DMS 273 treated with DMSO at 0.1 percent for 48 hours (cell line): ENCODE measurements around the gene ADPRM.
A peak's percentile ranks its signal among the peaks of the same experiment; 100 is the strongest.
"Not testable (repeated sequence)": the region's sequence is repeated elsewhere in the genome, so short reads cannot be mapped to it uniquely, and the experiment has no call there.

Experiments used
- DNase-seq: peaks from one replicate; lab custom pipeline; 2025; lab: John Stamatoyannopoulos, UW

ADPRM gene

GRCh38 chr17:10699856-10700255, 2.5 kb downstream of the ADPRM start:
- DNase-seq = no peak

DNA sequence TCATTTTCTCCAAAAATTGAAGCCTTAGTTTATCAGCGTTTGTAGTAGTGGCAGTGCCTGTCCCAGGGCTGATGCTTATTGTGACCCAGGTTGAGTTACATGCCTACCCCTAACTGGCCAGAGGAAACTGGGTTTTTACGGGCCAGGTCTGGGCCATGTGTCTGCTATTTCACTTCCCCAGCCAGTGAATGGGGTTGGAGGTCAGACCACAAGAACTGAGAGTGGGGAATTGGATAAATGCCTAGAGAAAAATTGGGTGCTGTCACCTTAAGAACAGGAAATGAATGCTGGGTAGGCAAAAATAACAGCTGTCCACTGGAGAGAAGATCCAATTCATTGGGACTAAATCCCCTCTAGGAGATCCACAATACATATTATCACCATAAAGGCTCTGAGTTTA, 5.2 kb downstream of the ADPRM start:
- no peak for DNase-seq

DNA sequence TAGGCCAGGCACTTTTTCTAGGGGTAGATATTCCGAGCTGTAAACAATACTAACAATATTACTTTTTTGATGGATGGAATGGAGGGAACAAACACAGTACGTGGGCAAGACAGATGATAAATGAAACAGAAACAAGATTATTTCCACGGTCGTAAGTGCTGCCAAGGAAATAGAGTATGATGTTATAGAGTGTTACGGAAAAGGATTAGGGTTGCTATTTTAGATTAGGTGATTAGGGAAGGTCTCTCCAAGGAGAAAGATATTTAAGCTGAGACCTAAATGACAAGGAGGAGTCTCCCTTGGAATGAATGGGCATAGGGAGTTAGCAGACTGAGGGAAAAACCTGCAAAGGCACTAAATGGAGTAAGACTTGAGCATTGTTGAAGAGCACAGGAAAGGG, 8.3 kb downstream of the ADPRM start:
- no peak for DNase-seq

DNA sequence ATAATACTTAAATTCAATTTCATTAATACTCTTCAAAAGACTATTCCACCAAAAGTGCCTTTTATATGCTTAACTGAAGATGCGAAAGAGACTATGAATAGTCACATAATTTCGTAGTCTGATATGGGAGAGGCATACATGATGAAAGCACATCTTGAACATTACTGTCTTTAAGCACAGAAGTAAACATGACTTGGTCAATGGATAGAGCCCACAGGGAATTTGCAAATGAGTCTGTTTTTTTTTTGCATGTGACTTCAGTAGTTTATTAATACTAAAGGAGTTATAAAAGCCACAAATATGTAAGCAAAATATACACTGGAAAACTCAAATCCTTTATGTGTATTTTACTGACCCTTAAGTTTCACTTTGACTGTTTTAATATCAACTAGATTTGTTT, 15.9 kb downstream of the ADPRM start:
- DNase-seq = no peak

- DNase-seq = no peak
Observed at GRCh38 chr17:10716218-10716617, 18.8 kb downstream of the ADPRM start.

- no peak for DNase-seq
Observed at GRCh38 chr17:10718547-10718946, 21.2 kb downstream of the ADPRM start.

- no peak for DNase-seq
Observed at GRCh38 chr17:10724546-10725195, 27.3 kb downstream of the ADPRM start.

DNA sequence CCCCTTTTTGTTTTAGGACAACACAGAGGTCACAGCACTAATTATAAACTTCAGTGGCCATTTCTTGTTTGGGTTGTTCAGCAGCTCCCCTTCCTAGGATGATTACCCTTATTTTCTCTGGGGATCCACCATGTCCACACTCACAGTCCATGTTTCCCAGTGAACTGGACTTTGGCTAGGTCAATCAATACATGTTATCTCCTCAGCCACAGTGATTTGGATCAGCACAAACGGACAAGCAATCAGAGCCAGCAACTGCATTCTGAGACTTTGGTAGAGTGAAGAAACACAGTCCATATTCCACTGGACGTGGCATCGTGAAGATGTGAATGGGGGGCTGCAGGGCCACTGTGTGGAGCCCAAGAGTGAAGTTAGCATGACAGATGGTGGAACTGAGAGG, 27.9 kb downstream of the ADPRM start:
- no peak for DNase-seq

GRCh38 chr17:10726196-10726595, 28.8 kb downstream of the ADPRM start:
- no peak for DNase-seq

- no peak for DNase-seq
Observed at GRCh38 chr17:10727192-10727591, 29.8 kb downstream of the ADPRM start.

- no peak for DNase-seq
Observed at GRCh38 chr17:10728331-10728892, 31.0 kb downstream of the ADPRM start.

- DNase-seq = no peak
Observed at GRCh38 chr17:10729334-10730193, 32.2 kb downstream of the ADPRM start, which contains the start of gene TMEM220. Gene TMEM220 (minus strand): TSS chr17:10730023. CDS start chr17:10729851, 172 bp downstream.

DNA sequence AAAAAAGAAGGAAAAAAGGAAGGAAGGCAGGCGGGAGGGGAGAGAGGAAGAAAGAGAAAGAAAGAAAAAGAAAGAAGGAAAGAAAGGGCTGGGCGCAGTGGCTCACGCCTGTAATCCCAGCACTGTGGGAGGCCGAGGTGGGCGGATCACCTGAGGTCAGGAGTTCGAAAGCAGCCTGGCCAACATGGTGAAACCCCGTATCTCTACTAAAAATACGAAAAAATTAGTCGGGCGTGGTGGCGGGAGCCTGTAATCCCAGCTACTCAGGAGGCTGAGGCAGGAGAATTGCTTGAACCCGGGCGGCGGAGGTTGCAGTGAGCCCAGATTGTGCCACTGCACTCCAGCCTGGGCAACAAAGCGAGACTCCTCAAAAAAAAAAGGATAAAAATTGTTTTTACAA, 32.9 kb downstream of the ADPRM start:
- not testable (repeated sequence) for DNase-seq

GRCh38 chr17:10731408-10731879, 34.0 kb downstream of the ADPRM start:
- DNase-seq = no peak

- not testable (repeated sequence) for DNase-seq
Observed at GRCh38 chr17:10732121-10732520, 34.7 kb downstream of the ADPRM start.

- no peak for DNase-seq
Observed at GRCh38 chr17:10733666-10734065, 36.3 kb downstream of the ADPRM start.

- no peak for DNase-seq
Observed at GRCh38 chr17:10735251-10735650, 37.9 kb downstream of the ADPRM start.

DNA sequence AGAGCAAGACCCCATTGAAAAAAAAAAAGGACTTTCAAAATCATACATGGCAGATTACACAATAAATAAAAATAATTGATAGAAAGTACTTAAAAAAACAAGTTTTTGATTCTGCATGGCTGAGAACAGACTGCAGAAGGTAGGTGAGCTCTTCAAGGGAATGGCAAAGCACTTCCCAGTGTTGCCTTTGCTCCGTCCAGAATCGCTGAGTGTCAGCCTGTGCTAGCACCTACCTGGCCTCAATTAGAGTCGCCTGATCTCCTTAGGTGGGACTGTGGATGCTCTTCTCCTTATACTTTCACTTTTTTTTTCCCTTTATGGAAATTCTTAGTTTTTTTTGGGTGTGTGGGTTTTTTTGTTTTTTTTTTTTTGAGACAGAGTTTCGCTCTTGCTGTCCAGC, 38.4 kb downstream of the ADPRM start:
- DNase-seq = no peak

- DNase-seq = peak; percentile 26
Observed at GRCh38 chr17:10737168-10737622, 39.8 kb downstream of the ADPRM start.

- no peak for DNase-seq
Observed at GRCh38 chr17:10737736-10738135, 40.3 kb downstream of the ADPRM start.

GRCh38 chr17:10738521-10739258, 41.3 kb downstream of the ADPRM start:
- no peak for DNase-seq

GRCh38 chr17:10739386-10739785, 42.0 kb downstream of the ADPRM start:
- DNase-seq = no peak
